Stimulated activated CD8-positive, alpha-beta memory T cell treated with anti-CD3 and anti-CD28 coated beads, Interleukin-12 subunit alpha, Interleukin-12 subunit beta, amount 100 ng/mL, for 1 hour (primary cell): Measurements from ENCODE around the gene OSBPL5.

Experiments
- DNase-seq: peaks from one replicate; pipeline ENCODE4 v3.0.0-alpha.2; 2020; ENCODE audit warnings: low read depth

OSBPL5 gene

GRCh38 chr11:3051196-3052108 lies 113.7 kb downstream of the OSBPL5 start:
- DNase-seq = no peak

GRCh38 chr11:3050386-3051195 lies 114.5 kb downstream of the OSBPL5 start:
- no peak for DNase-seq

GRCh38 chr11:3049430-3050243 lies 115.5 kb downstream of the OSBPL5 start:
- peak; percentile 32 for DNase-seq

- no peak for DNase-seq
These were observed 117.5 kb downstream of the OSBPL5 start for GRCh38 chr11:3047637-3048036.

GRCh38 chr11:3046641-3047040 lies 118.5 kb downstream of the OSBPL5 start:
- no peak for DNase-seq

- DNase-seq = no peak
These were observed 118.9 kb downstream of the OSBPL5 start for GRCh38 chr11:3046190-3046589.

- no peak for DNase-seq
These were observed 120.2 kb downstream of the OSBPL5 start for GRCh38 chr11:3044915-3045314.

GRCh38 chr11:3044004-3044403 lies 121.1 kb downstream of the OSBPL5 start:
- no peak for DNase-seq

- no peak for DNase-seq
These were observed 121.7 kb downstream of the OSBPL5 start for GRCh38 chr11:3043315-3043871.

- DNase-seq = no peak
These were observed 122.4 kb downstream of the OSBPL5 start for GRCh38 chr11:3042496-3043314.

- no peak for DNase-seq
These were observed 123.2 kb downstream of the OSBPL5 start for GRCh38 chr11:3041699-3042441.

- no peak for DNase-seq
These were observed 124.2 kb downstream of the OSBPL5 start for GRCh38 chr11:3040881-3041280.

- DNase-seq = no peak
These were observed 127.2 kb downstream of the OSBPL5 start for GRCh38 chr11:3037945-3038271.
